ENCODE results near the gene PTPN14.

PTPN14 gene

GRCh38 chr1:214449371-214449770 lies 102.0 kb downstream of the PTPN14 start:
- DNase-seq = no peak

GRCh38 chr1:214448536-214448935 lies 102.9 kb downstream of the PTPN14 start:
- DNase-seq = no peak

GRCh38 chr1:214447557-214447871 lies 103.9 kb downstream of the PTPN14 start:
- no peak for DNase-seq

DNA sequence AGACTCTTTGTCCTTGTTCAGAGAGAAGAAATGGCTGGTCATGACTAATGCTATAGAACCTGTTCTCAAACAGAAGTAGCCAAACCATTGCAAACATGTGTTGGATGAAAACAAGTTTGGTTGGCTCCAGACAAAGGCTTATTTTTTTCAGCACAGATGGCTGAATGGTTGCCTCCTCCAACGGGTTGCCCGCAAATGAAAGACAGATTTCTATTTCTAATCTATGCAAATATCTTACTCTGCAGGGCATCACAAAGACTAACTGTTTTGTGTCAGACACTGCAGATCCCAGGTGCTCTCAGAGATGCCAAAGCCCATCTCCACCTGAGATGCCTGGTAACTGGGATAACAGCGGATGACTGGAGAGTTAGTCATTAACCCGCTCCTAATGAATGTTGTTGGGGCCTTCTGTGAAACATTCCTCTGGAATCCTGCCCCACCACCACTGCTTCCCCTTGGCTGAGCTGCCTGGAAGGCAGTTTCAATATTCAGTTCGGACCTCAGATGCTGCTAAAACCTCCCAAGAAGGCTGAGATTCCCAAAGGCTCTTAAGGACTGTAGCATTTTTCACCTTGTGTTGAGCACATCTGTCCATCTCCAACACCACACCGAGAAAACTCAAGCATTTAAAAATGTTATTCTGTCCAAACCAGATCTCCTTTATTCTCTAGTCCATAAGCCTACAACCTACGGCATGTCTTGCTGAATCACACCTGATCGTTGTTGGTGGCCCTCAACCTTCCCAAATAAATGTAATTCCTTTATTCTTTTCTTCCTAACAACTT lies 104.4 kb downstream of the PTPN14 start:
- no peak for DNase-seq

DNA sequence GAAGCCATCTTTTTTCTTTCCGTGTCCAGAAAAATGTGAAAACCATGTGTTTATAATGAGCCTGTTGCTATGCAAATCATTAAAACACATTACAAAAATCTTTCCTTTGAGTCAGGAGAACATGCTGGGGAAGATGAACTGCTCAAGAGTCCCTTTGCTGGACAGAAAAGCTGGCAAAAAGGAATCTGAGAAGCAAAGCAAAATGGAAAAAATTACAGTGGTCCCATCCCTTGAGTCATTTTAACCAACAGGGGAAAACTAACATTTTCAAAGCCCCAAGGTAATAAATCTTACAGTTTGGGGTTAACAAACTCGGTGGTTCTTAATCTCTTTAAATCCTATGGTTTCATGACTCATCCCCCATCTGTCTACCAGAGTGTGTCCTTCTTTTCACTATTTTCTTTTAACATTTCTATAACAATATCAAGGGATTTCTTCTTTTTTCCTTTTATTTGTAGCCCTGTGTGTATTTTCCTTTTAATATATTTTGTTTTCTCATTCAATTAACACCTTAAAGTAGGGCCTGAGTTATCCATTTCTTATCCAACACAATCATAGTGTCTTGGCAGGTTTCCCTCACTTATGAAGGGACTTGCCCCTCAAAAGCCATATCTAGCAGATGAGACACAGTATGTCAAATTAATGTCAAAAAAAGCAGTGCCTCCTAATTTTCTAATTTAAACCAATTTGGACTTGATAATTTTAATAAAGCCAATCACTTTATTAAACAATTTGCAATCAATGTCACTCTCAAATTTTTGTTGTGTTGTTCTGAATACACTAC lies 105.4 kb downstream of the PTPN14 start:
- DNase-seq = no peak

DNA sequence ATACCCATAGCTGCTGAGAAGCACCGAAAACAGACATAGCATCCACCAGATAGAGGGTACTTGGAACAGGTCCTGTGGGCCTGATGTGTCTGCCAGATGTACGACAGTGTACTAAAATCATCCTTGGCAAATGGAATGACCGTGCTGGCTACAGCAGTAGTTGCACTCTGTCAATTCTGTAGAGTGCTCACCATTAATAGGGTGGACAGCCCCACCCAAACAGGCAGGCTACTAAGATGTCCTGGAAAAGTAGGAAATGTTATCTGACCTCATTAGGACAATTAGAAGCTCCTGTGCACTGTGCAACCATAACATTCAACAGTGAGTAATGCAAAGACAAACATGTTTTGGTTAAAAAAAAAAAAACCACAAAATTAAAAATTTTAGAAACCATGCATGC lies 106.2 kb downstream of the PTPN14 start:
- no peak for DNase-seq

GRCh38 chr1:214444182-214444939 lies 107.0 kb downstream of the PTPN14 start:
- no peak for DNase-seq

- DNase-seq = no peak
These were observed 110.3 kb downstream of the PTPN14 start for GRCh38 chr1:214441119-214441518.

GRCh38 chr1:214440219-214440965 lies 111.0 kb downstream of the PTPN14 start:
- no peak for DNase-seq

- DNase-seq = no peak
These were observed 111.9 kb downstream of the PTPN14 start for GRCh38 chr1:214439352-214440119.

DNA sequence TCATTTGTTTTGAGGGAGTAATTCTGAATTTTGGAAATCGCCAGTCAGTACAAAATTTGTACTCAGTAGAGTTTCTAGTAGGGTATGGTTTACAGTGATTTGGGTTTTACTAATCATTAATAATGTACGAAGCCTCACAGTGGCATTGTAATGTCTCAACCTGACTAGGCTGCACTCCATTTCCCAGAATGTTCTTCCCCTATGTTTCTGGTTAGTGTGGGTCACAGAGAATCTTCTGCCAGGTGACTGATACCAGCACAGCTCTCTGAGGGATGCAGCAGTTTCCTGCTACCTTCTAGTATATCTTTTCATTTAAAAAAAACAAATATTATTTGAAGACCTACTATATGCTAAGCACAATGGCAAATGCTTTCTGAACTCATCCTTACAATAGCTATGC lies 112.9 kb downstream of the PTPN14 start:
- no peak for DNase-seq

- DNase-seq = no peak
These were observed 113.3 kb downstream of the PTPN14 start for GRCh38 chr1:214438075-214438474.

DNA sequence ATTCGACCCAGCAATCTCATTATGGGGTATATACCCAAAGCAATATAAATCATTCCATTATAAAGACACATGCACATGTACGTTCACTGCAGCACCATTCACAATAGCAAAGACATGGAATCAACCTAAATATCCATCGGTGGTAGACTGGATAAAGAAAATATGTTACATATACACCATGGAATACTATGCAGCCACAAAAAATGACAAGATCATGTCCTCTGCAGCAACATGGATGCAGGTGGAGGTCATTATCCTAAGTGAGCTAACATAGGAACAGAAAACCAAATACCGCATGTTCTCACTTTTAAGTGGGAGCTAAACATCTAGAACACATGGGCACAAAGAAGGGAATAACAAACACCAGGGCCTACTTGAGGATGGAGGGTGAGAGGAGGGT lies 115.5 kb downstream of the PTPN14 start:
- no peak for DNase-seq

DNA sequence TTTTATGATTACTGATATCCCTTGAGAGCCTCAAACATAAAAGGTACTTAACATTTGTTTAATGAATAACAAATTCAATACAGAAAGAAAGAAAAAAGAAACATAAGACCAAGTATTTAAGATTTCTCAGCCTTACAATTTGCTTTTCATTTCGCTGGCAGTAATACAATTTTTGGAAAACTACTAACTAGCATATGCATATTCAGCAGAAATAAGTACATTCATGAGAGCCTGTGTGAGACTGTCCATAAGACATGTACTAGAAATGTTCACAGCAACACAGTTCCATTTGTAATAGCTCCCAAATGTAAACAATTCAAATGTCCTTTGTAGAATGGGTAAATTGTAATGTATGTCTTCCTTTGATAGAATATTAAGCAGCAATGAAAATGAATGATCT lies 119.2 kb downstream of the PTPN14 start:
- DNase-seq = no peak

DNA sequence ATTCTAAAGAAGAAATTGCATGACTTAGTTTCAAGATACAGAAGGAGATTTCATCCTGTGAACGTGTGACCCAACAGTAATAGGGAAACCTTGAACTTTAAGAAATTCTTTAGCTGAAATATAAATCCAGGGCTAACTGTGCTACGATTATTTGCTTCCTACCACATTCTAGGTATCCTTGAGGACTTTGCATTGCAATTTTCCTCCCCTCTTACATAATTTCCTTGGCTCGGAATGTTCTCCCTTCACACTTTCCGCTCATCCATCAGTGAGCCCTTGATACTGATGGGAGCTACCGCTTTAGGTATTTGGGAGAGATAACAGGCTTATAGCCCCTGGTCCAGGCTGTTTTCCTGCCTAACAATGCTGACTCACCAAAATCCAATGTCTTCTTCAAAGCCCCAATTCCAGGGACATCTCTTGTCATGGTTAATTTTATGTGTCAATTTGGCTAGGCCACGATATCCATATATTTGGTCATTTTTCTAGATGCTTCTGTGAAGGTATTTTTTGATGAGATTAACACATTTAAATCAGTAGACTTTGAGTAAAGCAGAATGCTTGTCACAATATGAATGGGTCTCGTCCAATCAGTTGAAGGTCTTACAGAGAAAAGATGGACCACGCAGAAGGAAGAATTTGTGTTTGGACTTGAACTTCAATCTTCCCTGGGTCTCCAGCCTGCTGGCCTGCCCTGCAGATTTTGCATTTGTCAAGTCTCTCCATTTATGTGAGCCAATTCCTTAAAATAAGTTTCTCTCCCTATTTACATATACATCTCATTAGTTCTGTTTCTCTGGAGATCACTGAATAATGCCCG lies 121.2 kb downstream of the PTPN14 start:
- no peak for DNase-seq

DNA sequence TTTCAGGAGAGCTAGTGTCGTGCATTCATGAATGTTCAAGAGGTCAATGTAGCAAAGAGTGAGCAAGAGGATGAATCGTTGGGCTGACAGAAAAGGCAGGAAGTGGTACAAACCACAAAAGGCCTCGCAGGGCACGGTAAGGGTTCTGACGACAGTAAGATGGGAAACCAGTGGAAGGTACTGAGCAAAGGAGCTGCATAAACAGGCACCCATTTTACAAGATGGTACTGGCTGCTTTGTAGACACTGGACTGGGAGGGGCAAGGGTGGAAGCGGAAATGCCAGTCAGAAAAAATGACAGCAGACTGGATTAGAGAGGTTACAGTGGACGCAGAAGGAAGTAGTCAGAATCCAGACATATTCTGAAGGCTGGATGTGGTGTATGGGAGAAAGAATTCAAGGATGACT lies 123.5 kb downstream of the PTPN14 start:
- no peak for DNase-seq

GRCh38 chr1:214426426-214426812 lies 125.0 kb downstream of the PTPN14 start:
- no peak for DNase-seq

GRCh38 chr1:214425716-214426425 lies 125.5 kb downstream of the PTPN14 start:
- no peak for DNase-seq

DNA sequence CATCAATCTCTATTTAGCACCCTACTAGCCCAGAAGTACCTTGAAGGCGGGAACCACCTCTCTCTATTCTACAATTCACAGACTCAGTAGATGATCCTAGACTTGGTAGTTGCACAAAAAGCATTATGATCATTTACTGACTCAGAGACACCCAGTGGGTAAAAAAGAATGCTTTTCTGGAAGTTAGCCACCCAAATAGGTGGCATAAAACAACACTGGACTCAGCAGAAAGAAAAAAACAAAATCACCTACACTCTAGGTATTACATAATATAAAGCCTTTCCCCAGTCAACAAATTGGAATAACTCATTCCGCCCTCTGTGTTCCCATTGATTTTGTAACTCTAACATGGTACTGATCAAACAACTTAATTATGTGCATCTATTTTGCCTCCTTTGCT lies 126.3 kb downstream of the PTPN14 start:
- no peak for DNase-seq

DNA sequence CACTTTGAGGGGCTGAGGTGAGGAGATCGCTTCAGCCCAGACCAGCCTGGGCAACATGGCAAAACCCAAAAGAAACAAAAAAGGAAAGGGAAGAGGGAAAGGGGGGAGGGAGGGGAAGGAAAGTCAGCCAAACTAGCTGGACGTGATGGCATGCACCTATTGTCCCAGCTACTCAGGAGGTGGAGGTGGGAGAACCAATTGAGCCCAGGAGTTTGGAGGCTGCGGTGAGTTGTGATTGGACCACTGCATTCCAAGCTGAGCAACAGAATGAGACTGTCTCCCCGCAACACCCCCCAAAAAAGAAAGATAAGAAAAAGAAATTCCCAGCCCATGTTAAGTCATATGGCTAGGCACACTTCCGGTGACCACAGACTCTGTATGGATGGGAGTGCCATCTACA lies 128.4 kb downstream of the PTPN14 start:
- DNase-seq = no peak
